HUES48 (cell line): ENCODE data around the gene CIDEA.

Source experiments
- H3K27ac ChIP-seq: one replicate; pipeline ENCODE4 v1.7.0; 2013; ENCODE audit warnings: low read depth, low read length, inconsistent platforms
- H3K27me3 ChIP-seq: 2 replicates; pipeline ENCODE4 v1.6.1; 2013; ENCODE audit warnings: mild to moderate bottlenecking, low read length; ENCODE audit not compliant: control insufficient read depth, insufficient read depth
- H3K36me3 ChIP-seq: 2 replicates; pipeline ENCODE4 v1.6.1; 2013; ENCODE audit warnings: low read length; ENCODE audit not compliant: control insufficient read depth, insufficient read depth
- H3K4me1 ChIP-seq: 2 replicates; pipeline ENCODE4 v1.6.1; 2013; ENCODE audit warnings: mild to moderate bottlenecking, low read length; ENCODE audit not compliant: control insufficient read depth, insufficient read depth
- H3K4me3 ChIP-seq: 2 replicates; pipeline ENCODE4 v1.5.1; 2013; ENCODE audit warnings: mild to moderate bottlenecking, low read depth, low read length
- H3K9ac ChIP-seq: 2 replicates; pipeline ENCODE4 v1.6.1; 2013; ENCODE audit warnings: mild to moderate bottlenecking, low read depth, low read length, moderate library complexity
- H3K9me3 ChIP-seq: 2 replicates; pipeline ENCODE4 v1.6.1; 2013; ENCODE audit warnings: low read length; ENCODE audit not compliant: control insufficient read depth, insufficient read depth

The CIDEA gene

DNA sequence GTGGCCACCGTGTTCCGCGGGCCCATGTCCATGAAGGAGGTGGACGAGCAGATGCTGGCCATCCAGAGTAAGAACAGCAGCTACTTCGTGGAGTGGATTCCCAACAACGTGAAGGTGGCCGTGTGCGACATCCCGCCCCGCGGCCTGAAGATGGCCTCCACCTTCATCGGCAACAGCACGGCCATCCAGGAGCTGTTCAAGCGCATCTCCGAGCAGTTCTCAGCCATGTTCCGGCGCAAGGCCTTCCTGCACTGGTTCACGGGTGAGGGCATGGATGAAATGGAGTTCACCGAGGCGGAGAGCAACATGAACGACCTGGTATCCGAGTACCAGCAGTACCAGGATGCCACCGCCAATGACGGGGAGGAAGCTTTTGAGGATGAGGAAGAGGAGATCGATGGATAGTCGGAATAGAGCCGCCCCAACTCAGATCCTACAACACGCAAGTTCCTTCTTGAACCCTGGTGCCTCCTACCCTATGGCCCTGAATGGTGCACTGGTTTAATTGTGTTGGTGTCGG lies 71.6 kb downstream of the CIDEA start:
- Histone ChIP-seq H3K4me1 (no peaks in the 10 kb centered on the region), H3K9me3 (no peaks in the 10 kb centered on the region), H3K4me3 (no peak overlapping the region), H3K27ac (no peak overlapping the region), H3K27me3 (no peaks in the 10 kb centered on the region), H3K9ac (no peak overlapping the region), H3K36me3 (peaks cover 59% of the 10 kb centered on the region)

GRCh38 chr18:12326711-12327460 lies 72.7 kb downstream of the CIDEA start:
- H3K9me3 ChIP-seq = no peaks in the 10 kb centered on the region
- H3K27me3 ChIP-seq = no peaks in the 10 kb centered on the region
- H3K9ac ChIP-seq = no peak overlapping the region
- H3K4me3 ChIP-seq = no peak overlapping the region
- H3K36me3 ChIP-seq = peaks cover 53% of the 10 kb centered on the region
- no peaks in the 10 kb centered on the region for H3K4me1 ChIP-seq
- no peak overlapping the region for H3K27ac ChIP-seq
